ENCODE results near the gene SNX13. TPM values are rescaled to one million over a fixed set of nuclear protein-coding genes. Genes with fewer than 3 reads are reported as not detected.

The SNX13 gene
- total and polyA plus RNA-seq, 12 donors = 8.5 to 113 (median 67.4) TPM

GRCh38 chr7:17830206-17830605, 110.1 kb downstream of the SNX13 start:
- Histone ChIP-seq H3K4me3 (no peak overlapping the region), H3K4me1 (replicated peaks in 1 of 2) (no peaks in the 10 kb centered on the region), H3K27me3 (no peaks in the 10 kb centered on the region), H3K27ac (no peak overlapping the region), H3K36me3 (replicated peaks in 1 of 2) (no peaks in the 10 kb centered on the region), H3K9me3 (replicated peaks in 1 of 3) (peaks cover 0 to 8% (median 0%) of the 10 kb centered on the region in 3 donors)
- TF ChIP-seq CTCF (IDR thresholded peaks at IDR 0.05) (no peak), POLR2A (IDR thresholded peaks at IDR 0.05) (no peak)
- intact Hi-C loops (cut with DNase I) = no loop called here
- 76 to 86% (median 83%) methylated on average over 1 of the region's 1 CpG for WGBS, 4 donors
- DNase-seq = no peak

- no peak overlapping the region for H3K27ac ChIP-seq
- intact Hi-C loops (cut with DNase I) = no loop called here
- WGBS, 4 donors = 94 to 99% (median 97%) methylated on average over 3 of the region's 3 CpGs
- H3K36me3 ChIP-seq (replicated peaks in 1 of 2) = no peaks in the 10 kb centered on the region
- peaks cover 0 to 8% (median 0%) of the 10 kb centered on the region in 3 donors for H3K9me3 ChIP-seq (replicated peaks in 1 of 3)
- no peaks in the 10 kb centered on the region for H3K27me3 ChIP-seq
- no peaks in the 10 kb centered on the region for H3K4me1 ChIP-seq (replicated peaks in 1 of 2)
- no peak overlapping the region for H3K4me3 ChIP-seq
- no peak for TF ChIP-seq CTCF (IDR thresholded peaks at IDR 0.05)
- TF ChIP-seq POLR2A (IDR thresholded peaks at IDR 0.05) = no peak
- DNase-seq = no peak
Observed at GRCh38 chr7:17829001-17829400, 111.3 kb downstream of the SNX13 start.

- DNase-seq = no peak
- Histone ChIP-seq H3K4me3 (no peak overlapping the region), H3K27me3 (no peaks in the 10 kb centered on the region), H3K9me3 (replicated peaks in 1 of 3) (no peaks in the 10 kb centered on the region), H3K36me3 (replicated peaks in 1 of 2) (no peaks in the 10 kb centered on the region), H3K27ac (no peak overlapping the region), H3K4me1 (replicated peaks in 1 of 2) (no peaks in the 10 kb centered on the region)
- 68 to 98% (median 91%) methylated on average over 3 of the region's 3 CpGs for WGBS, 4 donors
- TF ChIP-seq CTCF (IDR thresholded peaks at IDR 0.05) (no peak), POLR2A (IDR thresholded peaks at IDR 0.05) (no peak)
- intact Hi-C loops (cut with DNase I) = no loop called here
Observed at GRCh38 chr7:17822547-17823173, 117.6 kb downstream of the SNX13 start.

- peaks cover 0 to 15% of the 10 kb centered on the region in 2 donors for H3K36me3 ChIP-seq (replicated peaks in 1 of 2)
- no peaks in the 10 kb centered on the region for H3K27me3 ChIP-seq
- TF ChIP-seq POLR2A (IDR thresholded peaks at IDR 0.05) (no peak), CTCF (IDR thresholded peaks at IDR 0.05) (no peak)
- no peak overlapping the region for H3K4me3 ChIP-seq
- WGBS, 4 donors = 91 to 94% (median 92%) methylated on average over 3 of the region's 3 CpGs
- peaks cover 0 to 8% (median 0%) of the 10 kb centered on the region in 3 donors for H3K9me3 ChIP-seq (replicated peaks in 1 of 3)
- intact Hi-C loops (cut with DNase I) = no loop called here
- peaks cover 0 to 4% of the 10 kb centered on the region in 2 donors for H3K4me1 ChIP-seq (replicated peaks in 1 of 2)
- no peak for DNase-seq
- no peak overlapping the region for H3K27ac ChIP-seq
Observed at GRCh38 chr7:17816903-17817302, 123.4 kb downstream of the SNX13 start.
